Activated CD4-positive, alpha-beta memory T cell treated with anti-CD3 and anti-CD28 coated beads for 36 hours (primary cell): ENCODE results near the gene BCL2A1. TPM values are rescaled to one million over a fixed set of nuclear protein-coding genes. Genes with fewer than 3 reads are reported as not detected.

Experiments used
- CTCF ChIA-PET: fragments of 350-600 bp; sonication (Branson Sonifier 250); formaldehyde crosslinking; loops from one replicate; lab custom pipeline; 2021; ENCODE audit warnings: antibody characterized with exemption, inconsistent platforms; lab: Charles Lee
- POLR2A ChIA-PET: fragments of 350-600 bp; sonication (Branson Sonifier 250); formaldehyde crosslinking; loops from one replicate; lab custom pipeline; 2021; ENCODE audit warnings: antibody characterized with exemption; lab: Charles Lee
- DNase-seq: peaks from one replicate; pipeline ENCODE4 v3.0.0-alpha.2; 2020
- H3K27ac Mint-ChIP-seq: one replicate; pipeline ENCODE4 v1.8.0; 2021; ENCODE audit warnings: mixed read lengths
- H3K27me3 Mint-ChIP-seq: one replicate; pipeline ENCODE4 v1.8.0; 2021; ENCODE audit warnings: mixed read lengths
- H3K36me3 Mint-ChIP-seq: one replicate; pipeline ENCODE4 v1.8.0; 2021; ENCODE audit warnings: mixed read lengths
- H3K4me1 Mint-ChIP-seq: one replicate; pipeline ENCODE4 v1.8.0; 2021; ENCODE audit warnings: low read depth, mixed read lengths
- H3K4me3 Mint-ChIP-seq: one replicate; pipeline ENCODE4 v1.8.0; 2021; ENCODE audit warnings: mild to moderate bottlenecking, mixed read lengths
- H3K9me3 Mint-ChIP-seq: one replicate; pipeline ENCODE4 v1.8.0; 2021; ENCODE audit warnings: mixed read lengths
- intact Hi-C: fragments of 100-400 bp; cut with micrococcal nuclease; formaldehyde crosslinking; loops from one replicate; pipeline ENCODE4 v1.15.1; 2023
- total RNA-seq, 2 experiments: library from RNA; stranded (reverse); gene quantifications; one replicate each; pipeline ENCODE4 v1.2.3, GENCODE V29; 2021

The BCL2A1 gene
- total RNA-seq, 2 experiments from 2014 or later: 110 to 111 TPM

- DNase-seq: no peak
- Mint-ChIP-seq H3K36me3 (no peaks in the 10 kb centered on the region), H3K9me3 (no peaks in the 10 kb centered on the region), H3K27me3 (no peaks in the 10 kb centered on the region), H3K4me1 (peaks cover 14% of the 10 kb centered on the region), H3K4me3 (no peak overlapping the region), H3K27ac (no peak overlapping the region)
- intact Hi-C loops: no loop called here
- ChIA-PET POLR2A (interaction anchor here (1.5 to 1.6 kb wide), 2 partner anchors 43 to 143 kb away, joined by 3 to 5 read pairs; partner anchors contain the start of gene FAH), CTCF (no interaction called here)
Measured at GRCh38 chr15:80010131-80010673, 39.2 kb upstream of the BCL2A1 start.

GRCh38 chr15:80007532-80007931 is 36.5 kb upstream of the BCL2A1 start:
- no peak overlapping the region for H3K4me3 Mint-ChIP-seq
- H3K36me3 Mint-ChIP-seq: no peaks in the 10 kb centered on the region
- H3K4me1 Mint-ChIP-seq: peaks cover 14% of the 10 kb centered on the region
- DNase-seq: no peak
- H3K27ac Mint-ChIP-seq: no peak overlapping the region
- intact Hi-C loops: no loop called here
- CTCF ChIA-PET: no interaction called here
- no peaks in the 10 kb centered on the region for H3K27me3 Mint-ChIP-seq
- POLR2A ChIA-PET: interaction anchor here (0.6 kb wide), 1 partner anchor 132 kb away, joined by 3 read pairs; no protein-coding TSS in a partner anchor
- H3K9me3 Mint-ChIP-seq: no peaks in the 10 kb centered on the region

- no peak for DNase-seq
- H3K27me3 Mint-ChIP-seq: no peaks in the 10 kb centered on the region
- no peaks in the 10 kb centered on the region for H3K9me3 Mint-ChIP-seq
- intact Hi-C loops: no loop called here
- H3K4me3 Mint-ChIP-seq: no peak overlapping the region
- POLR2A ChIA-PET: no interaction called here
- no peaks in the 10 kb centered on the region for H3K36me3 Mint-ChIP-seq
- CTCF ChIA-PET: no interaction called here
- H3K27ac Mint-ChIP-seq: no peak overlapping the region
- peaks cover 14% of the 10 kb centered on the region for H3K4me1 Mint-ChIP-seq
Measured at GRCh38 chr15:80006946-80007345, 36.0 kb upstream of the BCL2A1 start.

GRCh38 chr15:80003934-80004472 is 33.0 kb upstream of the BCL2A1 start:
- intact Hi-C loops: no loop called here
- ChIA-PET CTCF (no interaction called here), POLR2A (no interaction called here)
- Mint-ChIP-seq H3K27ac (no peak overlapping the region), H3K4me3 (no peak overlapping the region), H3K27me3 (no peaks in the 10 kb centered on the region), H3K36me3 (no peaks in the 10 kb centered on the region), H3K4me1 (no peaks in the 10 kb centered on the region), H3K9me3 (peaks cover 4% of the 10 kb centered on the region)
- no peak for DNase-seq

GRCh38 chr15:80003171-80003570 is 32.2 kb upstream of the BCL2A1 start:
- H3K27me3 Mint-ChIP-seq: no peaks in the 10 kb centered on the region
- ChIA-PET POLR2A (no interaction called here), CTCF (no interaction called here)
- peaks cover 4% of the 10 kb centered on the region for H3K9me3 Mint-ChIP-seq
- no peak for DNase-seq
- no peak overlapping the region for H3K4me3 Mint-ChIP-seq
- no peak overlapping the region for H3K27ac Mint-ChIP-seq
- no peaks in the 10 kb centered on the region for H3K36me3 Mint-ChIP-seq
- H3K4me1 Mint-ChIP-seq: no peaks in the 10 kb centered on the region
- intact Hi-C loops: no loop called here

- Mint-ChIP-seq H3K9me3 (peaks cover 4% of the 10 kb centered on the region), H3K27ac (no peak overlapping the region), H3K4me3 (no peak overlapping the region), H3K27me3 (no peaks in the 10 kb centered on the region), H3K36me3 (no peaks in the 10 kb centered on the region), H3K4me1 (no peaks in the 10 kb centered on the region)
- ChIA-PET CTCF (interaction anchor here (0.7 kb wide), 1 partner anchor 9 kb away, joined by 3 read pairs; no protein-coding TSS in a partner anchor), POLR2A (no interaction called here)
- DNase-seq: no peak
- intact Hi-C loops: no loop called here
Measured at GRCh38 chr15:80002267-80002666, 31.3 kb upstream of the BCL2A1 start.

GRCh38 chr15:79994615-79995014 is 23.6 kb upstream of the BCL2A1 start:
- no peaks in the 10 kb centered on the region for H3K36me3 Mint-ChIP-seq
- H3K4me1 Mint-ChIP-seq: peaks cover 3% of the 10 kb centered on the region
- no peak overlapping the region for H3K4me3 Mint-ChIP-seq
- CTCF ChIA-PET: interaction anchor here (0.6 to 5.0 kb wide), 7 partner anchors 30 to 614 kb away, joined by 3 to 66 read pairs (median 3); partner anchors contain the start of gene MTHFS
- no peak for DNase-seq
- intact Hi-C loops: loop anchor here (2.0 kb wide), 1 partner anchor 178 kb away; no protein-coding TSS in a partner anchor
- POLR2A ChIA-PET: no interaction called here
- no peaks in the 10 kb centered on the region for H3K9me3 Mint-ChIP-seq
- no peak overlapping the region for H3K27ac Mint-ChIP-seq
- H3K27me3 Mint-ChIP-seq: no peaks in the 10 kb centered on the region

GRCh38 chr15:79991826-79992225 is 20.8 kb upstream of the BCL2A1 start:
- Mint-ChIP-seq H3K9me3 (no peaks in the 10 kb centered on the region), H3K27ac (no peak overlapping the region), H3K36me3 (no peaks in the 10 kb centered on the region), H3K27me3 (no peaks in the 10 kb centered on the region), H3K4me3 (no peak overlapping the region), H3K4me1 (peaks cover 3% of the 10 kb centered on the region)
- POLR2A ChIA-PET: interaction anchor here (0.8 kb wide), 1 partner anchor 95 kb away, joined by 3 read pairs; the partner anchor contains the start of gene MTHFS
- CTCF ChIA-PET: interaction anchor here (0.9 to 5.0 kb wide), 10 partner anchors 10 to 652 kb away, joined by 3 to 66 read pairs (median 4); no protein-coding TSS in a partner anchor
- DNase-seq: no peak
- intact Hi-C loops: loop anchor here (2.0 kb wide), 2 partner anchors 13 to 223 kb away; no protein-coding TSS in a partner anchor

- no peaks in the 10 kb centered on the region for H3K9me3 Mint-ChIP-seq
Measured at GRCh38 chr15:79990997-79991334, 20.0 kb upstream of the BCL2A1 start.

GRCh38 chr15:79990280-79990996 is 19.4 kb upstream of the BCL2A1 start:
- Mint-ChIP-seq H3K27ac (no peak overlapping the region), H3K9me3 (no peaks in the 10 kb centered on the region), H3K4me1 (peaks cover 3% of the 10 kb centered on the region), H3K36me3 (no peaks in the 10 kb centered on the region), H3K27me3 (no peaks in the 10 kb centered on the region), H3K4me3 (no peak overlapping the region)
- ChIA-PET CTCF (interaction anchor here (1.9 to 5.0 kb wide), 3 partner anchors 137 to 183 kb away, joined by 4 to 66 read pairs (median 10); no protein-coding TSS in a partner anchor), POLR2A (no interaction called here)
- no peak for DNase-seq
- intact Hi-C loops: no loop called here

More at GRCh38 chr15:79990997-79991334, 20.0 kb upstream of the BCL2A1 start:
- H3K4me3 Mint-ChIP-seq: no peak overlapping the region
- intact Hi-C loops: no loop called here
- no peak for DNase-seq
- H3K27ac Mint-ChIP-seq: no peak overlapping the region
- no peaks in the 10 kb centered on the region for H3K27me3 Mint-ChIP-seq
- ChIA-PET CTCF (interaction anchor here (1.2 to 5.0 kb wide), 3 partner anchors 139 to 651 kb away, joined by 3 to 66 read pairs (median 4); no protein-coding TSS in a partner anchor), POLR2A (no interaction called here)
- peaks cover 3% of the 10 kb centered on the region for H3K4me1 Mint-ChIP-seq
- no peaks in the 10 kb centered on the region for H3K36me3 Mint-ChIP-seq

- intact Hi-C loops: no loop called here
- Mint-ChIP-seq H3K4me3 (no peak overlapping the region), H3K4me1 (peaks cover 3% of the 10 kb centered on the region), H3K9me3 (no peaks in the 10 kb centered on the region), H3K27me3 (no peaks in the 10 kb centered on the region), H3K27ac (no peak overlapping the region), H3K36me3 (no peaks in the 10 kb centered on the region)
- POLR2A ChIA-PET: no interaction called here
- CTCF ChIA-PET: interaction anchor here (1.9 to 2.4 kb wide), 2 partner anchors 136 to 184 kb away, joined by 4 to 10 read pairs; no protein-coding TSS in a partner anchor
- DNase-seq: no peak
Measured at GRCh38 chr15:79989682-79990081, 18.7 kb upstream of the BCL2A1 start.

- H3K36me3 Mint-ChIP-seq: no peaks in the 10 kb centered on the region
- ChIA-PET CTCF (interaction anchor here (1.9 to 2.4 kb wide), 2 partner anchors 135 to 185 kb away, joined by 4 to 10 read pairs; no protein-coding TSS in a partner anchor), POLR2A (no interaction called here)
- H3K27me3 Mint-ChIP-seq: no peaks in the 10 kb centered on the region
- peak; percentile 2 for DNase-seq
- H3K9me3 Mint-ChIP-seq: no peaks in the 10 kb centered on the region
- H3K4me1 Mint-ChIP-seq: peaks cover 3% of the 10 kb centered on the region
- H3K27ac Mint-ChIP-seq: no peak overlapping the region
- H3K4me3 Mint-ChIP-seq: no peak overlapping the region
- intact Hi-C loops: no loop called here
Measured at GRCh38 chr15:79989183-79989582, 18.2 kb upstream of the BCL2A1 start.
